Kasumi-1 (cell line): ENCODE results near the gene CPT1C.

Source experiments
- DNase-seq, 2 experiments: peaks; one replicate each; lab custom pipeline; 2025; lab: John Stamatoyannopoulos, UW

The CPT1C gene

DNA sequence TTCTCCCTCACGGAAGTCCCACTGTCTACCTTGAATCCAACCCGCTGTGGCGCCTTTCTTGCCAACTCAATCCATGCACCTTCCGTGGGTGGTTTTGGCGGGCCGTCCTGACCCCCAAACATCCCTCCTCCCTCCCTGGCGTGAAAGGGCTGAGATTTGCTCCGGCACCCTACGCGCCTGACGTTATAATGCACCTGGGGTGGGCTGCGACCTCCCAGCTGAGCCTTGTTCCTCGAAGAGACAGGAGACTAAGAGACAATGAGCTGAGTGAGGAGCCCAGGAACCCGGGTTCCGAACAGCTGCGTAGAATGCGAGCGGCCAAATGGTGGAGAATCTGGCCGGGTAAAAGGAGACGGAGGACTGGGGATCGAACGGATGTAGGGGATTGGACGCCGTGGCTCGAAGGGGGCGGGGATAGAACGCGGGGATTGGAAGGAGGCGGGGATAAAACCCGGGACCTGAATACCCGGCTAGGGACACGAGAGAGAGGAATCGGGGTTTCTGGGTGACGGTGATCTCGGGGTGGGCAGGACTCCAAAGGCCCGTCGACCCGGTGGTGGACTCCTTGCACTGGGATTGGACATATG, at the start of gene CPT1C:
Gene CPT1C (plus strand): TSS at position 461 of the 587 bp plus-strand sequence. CDS start 1,137 bp downstream, outside the sequence.
- DNase-seq = no peak

DNA sequence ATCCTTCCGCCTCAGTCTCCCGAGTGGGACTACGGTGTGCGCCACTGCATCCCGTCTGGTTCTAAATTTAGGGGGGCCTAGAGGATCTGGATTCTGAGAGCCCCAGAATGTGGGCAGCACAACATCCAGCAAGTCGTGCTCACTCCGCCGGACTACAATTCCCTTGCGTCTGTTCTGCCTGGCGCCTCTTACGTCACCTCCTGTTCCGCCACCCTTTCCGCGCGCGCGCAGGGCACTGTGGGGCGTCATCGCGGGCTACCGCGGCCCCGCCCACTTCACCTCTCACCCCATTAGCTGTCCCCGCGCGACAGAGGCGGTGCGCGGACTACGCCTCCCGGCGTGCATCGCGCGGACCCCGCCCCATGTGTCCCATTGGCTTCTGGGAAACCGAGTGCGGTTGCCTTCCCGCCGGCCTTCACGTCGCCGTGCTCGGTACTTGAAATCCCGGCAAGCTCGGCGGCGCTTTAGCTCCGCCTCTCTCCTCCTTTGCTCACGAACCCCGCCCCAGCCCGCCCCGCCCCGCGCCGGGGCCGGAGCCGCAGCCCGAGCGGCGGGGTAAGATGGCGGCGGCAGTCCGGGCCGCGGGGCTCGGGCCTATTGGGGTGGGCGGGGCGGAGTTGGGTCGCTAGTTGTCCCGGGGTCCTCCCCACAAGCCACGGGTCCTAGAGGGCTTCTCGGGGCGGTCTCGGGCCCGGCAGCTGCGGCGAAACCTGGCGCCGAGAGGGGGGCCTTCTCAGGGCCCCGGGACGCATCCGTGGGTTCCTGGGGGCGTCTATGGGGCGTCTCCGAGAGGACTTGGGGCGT, 49.0 kb upstream of the CPT1C start, which contains the start of gene SCAF1:
Gene SCAF1 (plus strand): TSS at position 522 of the 804 bp plus-strand sequence. CDS start 2,818 bp downstream, outside the sequence.
- DNase-seq = peak; percentile 98 to 100

DNA sequence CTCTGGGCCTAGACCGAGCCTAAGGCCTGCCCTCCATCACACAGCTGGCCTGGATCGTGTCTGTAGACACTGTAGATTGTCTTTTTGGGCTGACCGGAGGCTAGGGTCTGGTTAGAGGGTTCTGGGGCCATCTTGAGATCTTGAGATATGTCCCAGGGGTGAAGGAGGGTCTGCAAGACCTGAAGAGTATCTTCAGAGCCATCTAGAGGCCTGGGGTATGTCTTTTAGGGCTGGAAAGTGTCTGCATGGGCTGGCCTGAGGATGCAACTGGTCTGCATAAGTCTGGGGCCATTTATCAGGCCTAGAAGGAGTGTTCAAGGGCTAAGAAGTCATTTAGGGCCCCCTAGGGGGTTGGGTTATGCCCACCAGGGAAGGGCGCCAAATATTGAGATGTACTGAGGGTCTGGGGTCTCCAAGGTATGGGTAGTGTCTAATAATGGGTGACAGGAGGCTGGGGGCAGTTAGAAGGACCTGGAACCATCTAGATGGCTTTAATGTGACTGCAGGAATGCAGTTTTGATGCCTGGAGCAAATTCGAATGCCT, 48.4 kb upstream of the CPT1C start:
- DNase-seq = no peak

DNA sequence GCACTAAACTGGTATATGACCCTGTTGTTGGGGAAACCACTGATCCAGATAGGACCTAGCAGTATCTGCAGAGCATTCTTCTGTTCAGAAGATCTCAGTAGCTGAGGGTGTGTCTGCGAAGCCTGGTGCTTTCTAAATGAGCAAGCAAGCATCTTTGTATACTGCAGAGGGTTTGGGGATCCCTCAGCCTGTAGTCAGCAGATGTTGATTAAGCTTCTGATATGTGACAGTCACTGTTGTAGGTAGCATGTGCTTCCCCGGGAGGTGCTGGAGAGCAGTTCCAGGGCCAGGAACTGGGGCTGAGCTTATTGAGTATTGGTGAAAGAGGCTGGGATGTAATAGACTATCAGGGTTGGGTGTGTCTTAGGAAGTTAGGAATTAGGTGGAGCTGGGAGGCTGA, 47.5 kb upstream of the CPT1C start:
- no peak for DNase-seq

DNA sequence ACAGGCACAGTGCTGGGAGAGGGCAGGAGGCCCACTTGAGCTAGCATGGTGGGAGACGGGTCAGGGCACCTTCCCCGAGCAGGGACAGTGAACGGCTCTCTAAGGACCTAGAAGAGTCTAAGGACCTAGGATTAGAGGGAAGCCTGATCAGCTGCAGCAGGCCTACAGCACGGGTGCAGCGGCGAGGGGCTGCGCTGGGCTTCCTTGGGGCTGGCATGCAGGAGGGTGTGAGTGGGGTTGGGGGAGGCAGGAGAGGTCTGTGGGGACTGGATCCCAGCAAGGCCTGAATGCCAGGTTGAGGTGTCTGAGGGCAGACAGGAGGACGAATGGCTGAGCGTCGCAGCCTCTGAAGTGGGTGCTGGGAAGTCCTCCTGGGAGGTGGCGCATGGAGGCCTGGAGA, 45.3 kb upstream of the CPT1C start:
- DNase-seq = no peak

DNA sequence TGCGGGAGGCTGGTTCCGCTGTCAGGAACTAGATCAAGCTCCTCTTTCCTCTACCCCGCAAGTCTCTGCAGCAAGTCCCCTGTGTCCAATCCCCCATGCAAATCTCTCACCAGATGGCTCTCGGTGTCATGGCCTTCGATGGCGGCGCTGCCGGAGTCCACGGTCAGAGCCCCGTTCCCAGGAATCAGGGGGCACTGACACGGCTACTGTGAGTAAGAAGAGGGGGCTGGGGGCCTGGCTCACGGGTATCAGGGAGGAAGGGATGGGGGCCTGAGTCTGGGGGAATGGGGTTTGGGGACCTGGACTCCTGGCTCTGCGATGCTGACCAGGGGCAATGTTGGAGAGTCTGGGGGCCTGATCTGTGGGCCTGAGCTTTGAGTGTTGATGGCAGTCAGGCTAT, 44.9 kb upstream of the CPT1C start:
- DNase-seq = no peak

DNA sequence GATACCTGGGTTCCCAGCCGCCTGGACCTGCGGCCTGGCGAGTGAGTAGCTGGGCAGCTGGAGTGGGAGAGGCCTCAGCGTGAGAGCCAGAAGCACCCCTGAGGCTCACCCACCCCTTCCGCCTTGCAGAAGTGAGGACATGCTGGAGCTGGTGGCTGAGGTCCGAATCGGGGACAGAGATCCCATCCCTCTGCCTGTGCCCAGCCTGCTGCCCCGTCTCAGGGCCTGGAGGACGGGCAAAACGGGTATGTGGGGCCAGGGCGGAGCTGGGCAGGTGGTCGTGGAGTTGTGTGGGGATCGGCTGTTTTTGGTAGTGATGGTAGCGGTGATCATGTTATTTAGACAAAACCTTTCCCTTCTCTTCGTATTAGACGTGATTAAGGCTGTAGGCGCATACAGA, 44.3 kb upstream of the CPT1C start:
- DNase-seq = no peak

DNA sequence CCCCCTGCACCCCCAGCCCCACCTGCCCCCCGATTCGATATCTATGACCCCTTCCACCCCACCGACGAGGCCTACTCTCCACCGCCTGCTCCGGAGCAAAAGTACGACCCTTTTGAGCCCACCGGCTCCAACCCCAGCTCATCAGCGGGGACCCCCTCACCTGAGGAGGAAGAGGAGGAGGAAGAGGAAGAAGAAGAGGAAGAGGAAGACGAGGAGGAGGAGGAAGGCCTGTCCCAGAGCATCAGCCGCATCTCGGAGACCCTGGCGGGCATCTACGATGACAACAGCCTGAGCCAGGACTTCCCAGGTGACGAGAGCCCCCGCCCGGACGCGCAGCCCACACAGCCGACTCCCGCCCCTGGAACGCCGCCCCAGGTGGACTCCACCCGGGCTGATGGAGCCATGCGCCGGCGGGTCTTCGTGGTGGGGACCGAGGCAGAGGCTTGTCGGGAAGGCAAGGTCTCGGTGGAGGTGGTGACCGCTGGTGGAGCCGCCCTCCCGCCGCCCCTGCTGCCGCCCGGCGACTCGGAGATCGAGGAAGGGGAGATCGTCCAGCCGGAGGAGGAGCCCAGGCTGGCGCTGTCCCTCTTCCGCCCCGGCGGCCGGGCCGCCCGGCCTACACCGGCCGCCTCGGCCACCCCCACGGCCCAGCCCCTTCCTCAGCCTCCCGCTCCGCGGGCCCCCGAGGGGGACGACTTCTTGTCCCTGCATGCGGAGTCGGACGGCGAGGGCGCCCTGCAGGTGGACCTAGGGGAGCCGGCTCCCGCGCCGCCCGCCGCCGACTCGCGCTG, 39.7 kb upstream of the CPT1C start:
- no peak for DNase-seq

DNA sequence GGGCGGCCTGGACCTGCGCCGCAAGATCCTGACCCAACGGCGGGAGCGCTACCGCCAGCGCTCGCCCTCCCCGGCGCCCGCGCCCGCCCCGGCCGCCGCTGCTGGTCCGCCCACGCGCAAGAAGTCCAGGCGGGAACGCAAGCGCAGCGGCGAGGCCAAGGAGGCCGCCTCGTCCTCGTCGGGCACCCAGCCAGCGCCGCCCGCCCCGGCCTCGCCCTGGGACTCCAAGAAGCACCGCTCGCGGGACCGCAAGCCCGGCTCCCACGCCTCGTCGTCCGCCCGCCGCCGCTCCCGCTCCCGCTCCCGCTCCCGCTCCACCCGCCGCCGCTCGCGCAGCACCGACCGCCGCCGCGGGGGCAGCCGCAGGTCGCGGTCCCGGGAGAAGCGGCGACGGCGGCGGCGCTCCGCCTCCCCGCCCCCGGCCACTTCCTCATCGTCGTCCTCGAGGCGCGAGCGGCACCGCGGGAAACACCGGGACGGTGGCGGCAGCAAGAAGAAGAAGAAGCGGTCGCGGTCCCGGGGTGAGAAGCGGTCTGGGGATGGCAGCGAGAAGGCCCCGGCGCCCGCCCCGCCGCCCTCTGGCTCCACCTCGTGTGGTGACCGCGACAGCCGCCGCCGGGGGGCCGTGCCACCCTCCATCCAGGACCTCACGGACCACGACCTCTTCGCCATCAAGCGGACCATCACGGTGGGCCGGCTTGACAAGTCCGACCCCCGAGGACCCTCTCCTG, 38.9 kb upstream of the CPT1C start:
- no peak for DNase-seq

DNA sequence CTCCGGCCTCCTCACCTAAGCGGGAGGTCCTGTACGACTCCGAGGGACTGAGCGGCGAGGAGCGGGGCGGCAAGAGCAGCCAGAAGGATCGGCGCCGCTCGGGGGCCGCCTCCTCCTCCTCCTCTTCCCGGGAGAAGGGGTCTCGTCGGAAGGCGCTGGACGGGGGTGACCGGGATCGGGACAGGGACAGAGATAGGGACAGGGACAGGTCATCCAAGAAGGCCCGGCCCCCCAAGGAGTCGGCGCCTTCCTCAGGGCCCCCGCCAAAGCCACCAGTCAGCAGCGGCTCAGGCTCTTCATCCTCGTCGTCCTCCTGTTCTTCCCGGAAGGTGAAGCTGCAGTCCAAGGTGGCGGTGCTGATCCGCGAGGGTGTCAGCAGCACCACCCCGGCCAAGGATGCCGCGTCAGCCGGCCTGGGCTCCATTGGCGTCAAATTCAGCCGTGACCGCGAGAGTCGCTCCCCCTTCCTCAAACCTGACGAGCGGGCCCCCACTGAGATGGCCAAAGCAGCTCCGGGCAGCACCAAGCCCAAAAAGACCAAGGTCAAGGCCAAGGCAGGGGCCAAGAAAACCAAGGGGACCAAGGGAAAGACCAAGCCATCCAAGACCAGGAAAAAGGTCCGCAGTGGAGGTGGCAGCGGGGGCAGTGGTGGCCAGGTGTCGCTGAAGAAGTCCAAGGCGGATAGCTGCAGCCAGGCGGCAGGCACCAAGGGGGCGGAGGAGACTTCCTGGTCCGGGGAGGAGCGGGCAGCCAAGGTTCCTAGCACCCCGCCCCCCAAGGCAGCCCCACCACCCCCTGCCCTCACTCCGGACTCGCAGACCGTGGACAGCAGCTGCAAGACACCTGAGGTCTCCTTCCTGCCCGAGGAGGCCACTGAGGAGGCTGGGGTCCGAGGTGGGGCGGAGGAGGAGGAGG, 38.1 kb upstream of the CPT1C start:
- DNase-seq = no peak

DNA sequence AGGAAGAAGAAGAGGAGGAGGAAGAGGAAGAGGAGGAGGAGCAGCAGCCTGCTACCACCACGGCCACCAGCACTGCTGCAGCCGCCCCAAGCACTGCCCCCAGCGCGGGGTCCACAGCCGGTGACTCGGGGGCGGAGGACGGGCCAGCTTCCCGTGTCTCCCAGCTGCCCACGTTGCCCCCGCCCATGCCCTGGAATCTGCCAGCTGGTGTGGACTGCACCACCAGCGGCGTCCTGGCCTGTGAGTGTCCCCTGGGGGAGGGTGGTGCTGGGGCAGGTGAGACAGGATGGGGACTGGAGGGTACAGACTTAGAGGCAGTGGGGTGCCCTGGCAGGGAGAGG, 37.5 kb upstream of the CPT1C start:
- DNase-seq = no peak

DNA sequence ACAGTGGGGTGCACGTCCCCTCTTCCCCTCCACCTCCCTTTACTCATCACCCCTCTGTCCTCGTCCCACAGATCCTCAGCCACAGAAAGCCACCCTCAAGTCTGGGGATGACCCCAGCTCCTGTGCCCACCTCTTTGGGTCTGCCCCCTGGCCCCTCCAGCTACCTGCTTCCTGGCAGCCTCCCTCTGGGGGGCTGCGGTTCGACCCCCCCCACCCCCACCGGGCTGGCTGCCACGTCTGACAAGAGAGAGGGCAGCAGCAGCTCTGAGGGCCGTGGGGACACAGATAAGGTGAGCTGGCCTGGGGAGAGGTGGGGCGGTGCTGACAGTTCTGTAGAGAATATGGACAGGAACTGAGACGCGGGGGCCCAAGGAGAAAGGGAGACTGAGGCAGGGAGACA, 36.3 kb upstream of the CPT1C start:
- DNase-seq = no peak

DNA sequence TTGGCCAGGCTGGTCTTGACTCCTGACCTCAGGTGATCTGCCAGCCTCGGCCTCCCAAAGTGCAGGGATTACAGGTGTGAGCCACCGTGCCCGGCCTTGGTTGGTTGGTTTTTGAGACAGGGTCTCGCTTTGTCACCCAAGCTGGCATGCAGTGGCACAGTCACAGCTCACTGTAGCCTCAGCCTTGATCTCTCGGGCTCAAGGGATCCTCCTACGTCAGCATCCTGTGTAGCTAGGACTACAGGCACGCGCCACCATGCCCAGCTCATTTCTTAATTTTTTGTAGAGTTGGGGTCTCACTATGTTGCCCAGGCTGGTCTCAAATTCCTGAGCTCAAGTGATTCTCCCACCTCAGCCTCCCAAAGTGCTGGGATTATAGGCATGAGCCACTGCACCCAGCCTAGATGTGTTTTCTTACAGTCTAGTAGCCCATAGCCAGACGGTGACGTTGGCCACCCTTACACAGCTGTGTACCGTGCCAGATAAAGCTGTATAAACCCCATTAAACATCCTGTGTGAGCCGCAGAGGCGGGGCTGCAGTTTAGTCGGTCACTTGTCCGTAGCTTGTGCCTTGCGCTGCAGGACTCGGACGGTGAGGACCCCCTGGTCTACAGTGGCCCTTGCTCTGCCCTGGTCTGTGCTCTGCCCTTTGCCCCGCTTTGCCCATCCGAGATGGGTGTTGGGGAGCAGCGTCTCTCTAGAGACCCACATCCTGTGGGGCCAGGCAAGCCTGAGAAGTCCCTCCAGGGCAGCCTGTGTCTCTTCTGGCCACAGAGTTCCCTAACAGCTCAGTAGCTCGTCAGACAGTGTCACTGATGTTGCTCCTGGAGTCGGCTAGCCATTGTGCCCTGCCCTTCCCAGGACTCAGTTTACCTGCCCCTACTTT, 35.1 kb upstream of the CPT1C start:
- DNase-seq = no peak

DNA sequence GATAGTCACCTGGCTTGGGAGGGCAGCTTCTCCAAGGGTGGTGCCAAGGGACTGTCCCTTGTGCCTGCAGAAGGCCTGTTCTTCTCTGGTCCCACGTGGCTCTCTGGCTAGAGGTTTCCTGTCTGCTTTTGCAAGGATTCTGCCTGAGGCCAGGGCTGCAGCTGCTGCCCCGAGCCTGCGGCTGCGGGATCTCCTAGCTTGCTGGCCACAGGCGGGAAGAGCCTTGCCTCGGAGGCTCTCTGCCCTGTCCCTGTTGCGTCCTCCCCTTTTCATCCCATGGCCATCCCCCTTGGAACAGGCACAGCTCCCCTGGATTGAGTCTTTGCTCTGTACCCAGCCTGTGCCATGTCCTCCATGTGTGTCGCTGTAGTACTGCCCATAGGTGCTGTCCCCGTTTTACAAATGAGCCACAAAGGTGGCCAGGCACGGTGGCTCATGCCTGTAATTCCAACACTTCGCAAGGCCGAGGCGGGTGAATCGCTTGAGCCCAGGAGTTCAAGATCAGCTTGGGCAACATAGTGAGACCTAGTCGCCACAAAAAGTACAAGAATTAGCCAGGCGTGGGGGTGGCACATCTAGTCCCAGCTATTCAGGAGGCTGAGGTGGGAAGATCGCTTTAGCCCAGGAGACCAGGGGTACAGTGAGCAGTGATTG, 34.3 kb upstream of the CPT1C start:
- no peak for DNase-seq

DNA sequence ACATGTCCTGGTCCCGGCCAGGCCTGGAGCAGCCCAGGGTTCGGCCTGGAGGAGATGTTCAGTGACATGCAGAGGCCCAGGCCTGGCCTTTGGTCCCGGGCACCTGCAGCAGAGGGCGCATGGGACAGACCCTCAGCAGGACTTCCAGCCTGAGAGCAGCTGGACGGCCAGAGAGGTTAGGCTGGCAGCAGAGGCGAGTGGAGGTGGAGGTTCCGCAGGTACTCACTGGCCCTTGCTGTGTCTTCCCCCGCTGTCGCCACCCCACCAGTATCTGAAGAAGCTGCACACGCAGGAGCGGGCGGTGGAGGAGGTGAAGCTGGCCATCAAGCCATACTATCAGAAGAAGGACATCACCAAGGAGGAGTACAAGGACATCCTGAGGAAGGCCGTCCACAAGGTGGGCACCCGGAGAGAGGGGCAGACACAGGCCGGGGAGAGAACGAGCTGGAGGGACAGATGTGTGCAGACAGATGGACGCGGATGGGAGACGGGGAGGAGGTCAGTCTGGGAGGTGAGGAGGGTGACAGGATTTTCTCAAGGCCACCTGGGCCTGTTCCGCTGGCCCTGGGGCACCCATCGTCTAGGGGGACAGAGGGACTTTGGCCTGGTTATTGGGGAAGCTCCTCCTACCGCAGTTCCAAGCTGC, 33.3 kb upstream of the CPT1C start:
- no peak for DNase-seq

DNA sequence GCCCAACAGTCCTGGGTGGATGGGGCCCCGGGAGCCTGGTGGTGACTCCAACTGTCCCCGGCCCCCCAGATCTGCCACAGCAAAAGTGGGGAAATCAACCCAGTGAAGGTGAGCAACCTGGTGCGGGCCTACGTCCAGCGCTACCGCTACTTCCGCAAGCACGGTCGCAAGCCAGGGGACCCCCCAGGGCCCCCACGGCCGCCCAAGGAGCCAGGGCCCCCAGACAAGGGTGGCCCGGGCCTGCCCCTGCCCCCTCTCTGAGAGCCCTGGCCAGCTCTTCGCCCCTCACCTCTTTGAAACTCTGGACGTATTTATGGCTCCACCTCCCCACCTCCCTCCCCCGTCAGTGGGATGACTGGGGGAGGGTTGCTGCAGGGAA, 32.8 kb upstream of the CPT1C start:
- no peak for DNase-seq

DNA sequence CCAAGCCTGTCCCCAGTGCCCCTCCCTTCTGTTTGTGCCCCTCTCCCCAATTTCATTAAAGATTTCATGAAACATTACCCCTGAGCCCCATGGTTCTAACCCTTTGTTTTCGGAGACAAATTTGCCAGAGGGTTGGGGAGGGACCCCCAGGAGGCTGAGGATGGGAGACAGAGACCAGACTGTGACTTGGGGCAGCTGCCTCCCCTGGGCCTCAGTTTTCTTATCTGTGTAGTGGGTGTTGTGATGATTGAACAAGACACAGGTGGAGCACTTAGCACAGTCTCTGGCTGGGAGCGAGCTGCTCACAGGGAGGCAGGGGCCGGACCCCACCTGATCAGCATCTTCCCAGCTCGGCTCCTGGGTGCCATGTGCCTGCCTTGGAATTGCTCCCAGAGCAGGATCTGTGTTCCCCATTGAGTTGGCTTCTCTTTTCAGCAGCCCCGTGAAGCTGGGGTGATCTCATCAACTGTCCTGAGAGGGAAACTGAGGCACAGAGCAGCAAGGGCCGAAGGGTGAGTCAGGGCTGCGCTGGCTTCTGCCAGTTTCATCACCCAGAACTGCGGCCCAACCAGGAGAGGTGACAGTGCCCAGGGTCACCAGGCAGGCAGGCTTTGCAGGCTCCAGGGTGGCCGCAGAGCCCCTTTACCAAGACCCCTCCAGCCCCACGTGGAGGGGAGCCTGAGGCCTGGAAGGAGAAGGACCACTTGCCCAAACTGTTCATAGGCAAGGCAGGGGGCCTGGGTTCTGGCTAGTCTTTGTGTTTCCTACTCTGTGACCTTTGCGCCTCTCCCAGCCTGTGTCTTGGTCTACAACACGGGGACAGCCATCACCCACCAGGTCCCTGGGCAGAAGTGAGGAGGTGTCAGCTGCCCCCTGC, 32.1 kb upstream of the CPT1C start:
- no peak for DNase-seq
